H1 (cell line): ENCODE results near the gene SIK3. TPM values are rescaled to one million over a fixed set of nuclear protein-coding genes. Genes with fewer than 3 reads are reported as not detected.

Experiments
- CHD1 ChIP-seq: IDR thresholded peaks from 2 replicates; pipeline ENCODE4 v1.6.1; 2012; ENCODE audit warnings: low read depth, low read length, improper control_type of control experiment
- CREB1 ChIP-seq: IDR thresholded peaks from 2 replicates; pipeline ENCODE4 v1.6.1; 2012; ENCODE audit warnings: inconsistent platforms
- CTCF ChIP-seq, 3 experiments: IDR thresholded peaks; 1 replicate in 2 of 3; 2 replicates in 1 of 3; pipeline versions ENCODE4 v1.5.1 to v1.6.1; 2011; ENCODE audit warnings: low read length in 3 of 3, mild to moderate bottlenecking in 3 of 3, inconsistent platforms in 2 of 3, low read depth in 1 of 3, moderate library complexity in 1 of 3; ENCODE audit not compliant: insufficient read depth in 1 of 3; ENCODE audit errors: control extremely low read depth in 1 of 3
- HDAC2 ChIP-seq, 2 experiments: fragments of 300-600 bp in 1 of 2; sonication (generic) in 1 of 2; IDR thresholded peaks; 2 replicates each; pipeline ENCODE4 v1.6.1; 2011 to 2012; ENCODE audit warnings: low read depth in 2 of 2, low read length in 2 of 2, mild to moderate bottlenecking in 2 of 2, moderate library complexity in 2 of 2, borderline replicate concordance in 1 of 2, inconsistent platforms in 1 of 2
- JUN ChIP-seq: IDR thresholded peaks from 2 replicates; pipeline ENCODE4 v1.6.1; 2011; ENCODE audit warnings: low read depth, mild to moderate bottlenecking, improper control_type of control experiment, low read length
- POU5F1 ChIP-seq: IDR thresholded peaks from 2 replicates; pipeline ENCODE4 v1.6.1; 2011; ENCODE audit warnings: low read depth, mild to moderate bottlenecking, low read length, moderate library complexity
- RNF2 ChIP-seq: fragments of 200-900, 300-1000 bp; sonication (generic); IDR thresholded peaks from 2 replicates; pipeline ENCODE4 v1.7.1; 2016; ENCODE audit warnings: borderline replicate concordance, low read depth, mild to moderate bottlenecking, antibody characterized with exemption, low read length; ENCODE audit not compliant: poor library complexity, severe bottlenecking; ENCODE audit errors: missing control alignments
- polyA plus RNA-seq, 7 experiments: library from polyadenylated mRNA; depleted of rRNA in 3 of 7; stranded (reverse) in 5 of 7; unstranded in 2 of 7; fragments of >200 nt in 5 of 7; fragments of 200-250 nt in 2 of 7; gene quantifications; 1 replicate in 5 of 7; 2 replicates in 1 of 7; 4 replicates in 1 of 7; pipeline versions ENCODE4 v1.2.1 to v1.2.3, GENCODE V29; 2011 to 2013; ENCODE audit warnings: missing spikeins in 2 of 7, mixed read lengths in 2 of 7
- total RNA-seq: library from RNA; stranded (reverse); fragmentation: NEBNext Ultra II Directional; extraction: Animal tissue kit (Norgen Biotek cat#: 25700); gene quantifications from 2 replicates; pipeline ENCODE4 v1.2.1, GENCODE V29; 2021

The SIK3 gene
- total and polyA plus RNA-seq, 2 of the 8 experiments (the other 6 are each of a cell fraction or from before 2014, with no cell fraction given): 19.9 to 32.1 TPM

GRCh38 chr11:117097389-117098268, 599 bp downstream of the SIK3 start (continued):
- no peak for TF ChIP-seq JUN
- TF ChIP-seq CTCF (IDR thresholded peaks at IDR 0.05; ENCODE audit: control extremely low read depth in 1 of 3, insufficient read depth in 1 of 3, low read depth in 1 of 3, low read length in 3 of 3): no peak
- TF ChIP-seq HDAC2 (IDR thresholded peaks at IDR 0.05; ENCODE audit: borderline replicate concordance in 1 of 2, low read depth in 2 of 2, low read length in 2 of 2): 0 out of 4 replicates have a peak, but pooled peaks of 1 of the 2 experiments have one; percentile 30
- no peak for TF ChIP-seq RNF2
- no peak for TF ChIP-seq POU5F1
- no peak for TF ChIP-seq CREB1
- no peak for TF ChIP-seq CHD1
